Articular chondrocyte of knee joint (primary cell): ENCODE results near the gene ZNF92. TPM values are rescaled to one million over a fixed set of nuclear protein-coding genes. Genes with fewer than 3 reads are reported as not detected.

Source experiments
- total RNA-seq: library from RNA; depleted of rRNA; stranded (reverse); fragments of >200 nt; gene quantifications from 2 replicates; pipeline ENCODE4 v1.2.3, GENCODE V29; 2012

Gene ZNF92
- 5.2 and 11.0 TPM in 2 replicates for total RNA-seq

DNA sequence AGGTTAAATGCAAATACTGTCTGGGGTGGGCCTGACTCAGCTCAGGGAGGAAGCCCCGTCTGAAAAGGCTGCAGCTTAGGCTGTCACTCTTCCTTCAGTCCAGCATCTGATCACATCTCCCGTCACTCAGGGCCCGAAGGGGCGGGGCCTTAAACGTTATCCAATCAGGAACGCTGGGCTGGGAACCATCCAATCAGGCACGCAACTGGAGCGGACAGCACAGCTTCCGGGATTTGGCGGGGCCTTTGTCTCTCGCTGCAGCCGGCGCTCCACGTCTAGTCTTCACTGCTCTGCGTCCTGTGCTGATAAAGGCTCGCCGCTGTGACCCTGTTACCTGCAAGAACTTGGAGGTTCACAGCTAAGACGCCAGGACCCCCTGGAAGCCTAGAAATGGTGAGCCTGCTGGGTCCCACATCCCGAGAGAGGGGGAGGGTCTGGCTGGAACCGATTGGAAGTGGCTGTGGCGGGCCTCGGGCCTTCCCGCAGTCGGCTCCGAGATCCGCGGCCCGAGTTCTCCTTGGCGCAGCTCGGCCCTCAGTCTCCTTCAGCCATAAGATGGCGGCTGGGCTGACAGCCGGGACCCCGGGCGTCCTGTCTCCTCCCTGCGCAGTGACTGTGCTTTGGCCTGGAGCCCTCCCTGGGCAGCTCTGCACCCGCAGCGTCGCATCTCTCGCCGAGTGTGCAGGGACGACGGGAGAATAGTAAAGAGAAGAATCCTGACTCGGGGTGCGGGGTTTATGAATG lies at the start of gene ZNF92:
TSS of gene ZNF92 (plus strand) at position 248 of the 744 bp plus-strand sequence. CDS start at position 391, 143 bp downstream.

